NCI-H1694 treated with DMSO at 0.1 percent for 48 hours (cell line): ENCODE data around the gene BTBD1.

Experiments
- DNase-seq: peaks from one replicate; lab custom pipeline; 2025; lab: John Stamatoyannopoulos, UW

BTBD1 gene

GRCh38 chr15:82986442-82986780, 80.6 kb downstream of the BTBD1 start:
- no peak for DNase-seq

GRCh38 chr15:82985688-82986441, 81.2 kb downstream of the BTBD1 start, which contains the start of gene RAMAC:
Gene RAMAC (plus strand): TSS chr15:82986210. CDS start chr15:82989019, 2,809 bp downstream.
- peak; percentile 91 for DNase-seq

GRCh38 chr15:82980981-82981380, 86.1 kb downstream of the BTBD1 start:
- DNase-seq, result no peak

- no peak for DNase-seq
Measured at GRCh38 chr15:82979726-82980125, 87.3 kb downstream of the BTBD1 start.

- DNase-seq, result no peak
Measured at GRCh38 chr15:82978438-82978837, 88.6 kb downstream of the BTBD1 start.

GRCh38 chr15:82977076-82977475, 90.0 kb downstream of the BTBD1 start:
- DNase-seq, result no peak

GRCh38 chr15:82972990-82973389, 94.1 kb downstream of the BTBD1 start:
- no peak for DNase-seq

- DNase-seq, result no peak
Measured at GRCh38 chr15:82971218-82971984, 95.7 kb downstream of the BTBD1 start.

- DNase-seq, result no peak
Measured at GRCh38 chr15:82970696-82971095, 96.4 kb downstream of the BTBD1 start.

GRCh38 chr15:82970078-82970686, 96.9 kb downstream of the BTBD1 start:
- DNase-seq, result no peak

- DNase-seq, result no peak
Measured at GRCh38 chr15:82969353-82969752, 97.7 kb downstream of the BTBD1 start.

- DNase-seq, result no peak
Measured at GRCh38 chr15:82968066-82968465, 99.0 kb downstream of the BTBD1 start.

GRCh38 chr15:82966671-82967071, 100.4 kb downstream of the BTBD1 start:
- DNase-seq, result no peak
